Vagina (tissue), 2 donors: ENCODE results near the gene LMOD3. TPM values are rescaled to one million over a fixed set of nuclear protein-coding genes. Genes with fewer than 3 reads are reported as not detected.

Source experiments
- DNase-seq, 2 donors: peaks; one replicate each; pipeline ENCODE4 v3.0.0-alpha.2; 2017; ENCODE audit errors: extremely low spot score in 2 of 2
- H3K27ac ChIP-seq: fragments of 200-600 bp; sonication (generic); one replicate; pipeline ENCODE4 v1.5.1; 2019
- H3K27me3 ChIP-seq: fragments of 200-600 bp; sonication (generic); one replicate; pipeline ENCODE4 v1.5.1; 2019
- H3K36me3 ChIP-seq, 2 donors: fragments of 200-600 bp; sonication (generic); one replicate each; pipeline ENCODE4 v1.5.1; 2017 to 2019
- H3K4me1 ChIP-seq: fragments of 200-600 bp; sonication (generic); one replicate; pipeline ENCODE4 v1.5.1; 2019
- H3K4me3 ChIP-seq, 2 donors: fragments of 200-600 bp; sonication (generic); 1 replicate in 1 of 2; 2 replicates in 1 of 2; pipeline ENCODE4 v1.5.1; 2016 to 2019
- H3K9me3 ChIP-seq: fragments of 200-600 bp; sonication (generic); one replicate; pipeline ENCODE4 v1.5.1; 2019
- CTCF ChIP-seq, 3 experiments: fragments of 450-650 bp in 2 of 3; fragments of 200-600 bp in 1 of 3; sonication (generic) in 1 of 3; IDR thresholded peaks; one replicate each; pipeline ENCODE4 v1.5.1; 2017 to 2019; ENCODE audit warnings: antibody characterized with exemption in 3 of 3, mild to moderate bottlenecking in 2 of 3, moderate library complexity in 2 of 3
- POLR2A ChIP-seq, 2 donors: fragments of 450-650 bp; IDR thresholded peaks; one replicate each; pipeline ENCODE4 v1.6.1; 2017; ENCODE audit warnings: antibody characterized with exemption in 2 of 2, mild to moderate bottlenecking in 2 of 2, moderate library complexity in 2 of 2
- POLR2AphosphoS5 ChIP-seq, 2 donors: sonication (generic); formaldehyde crosslinking; IDR thresholded peaks; one replicate each; pipeline ENCODE4 v1.9.0; 2017; ENCODE audit warnings: antibody characterized with exemption in 2 of 2, mild to moderate bottlenecking in 2 of 2, low read depth in 1 of 2; ENCODE audit not compliant: insufficient read depth in 1 of 2
- intact Hi-C: fragments of 100-400 bp; cut with DNase I; formaldehyde crosslinking; loops from one replicate; pipeline ENCODE4 v1.15.1; 2023
- total RNA-seq: library from RNA; depleted of rRNA; stranded (reverse); fragments of >200 nt; gene quantifications from one replicate; pipeline ENCODE4 v1.2.3, GENCODE V29; 2016

The LMOD3 gene
- total RNA-seq, 1 donor from 2014 or later: not detected

- H3K4me3 ChIP-seq: no peak overlapping the region
- H3K9me3 ChIP-seq: no peaks in the 10 kb centered on the region
- H3K36me3 ChIP-seq: peaks cover 0 to 27% of the 10 kb centered on the region in 2 donors
- no peak for DNase-seq
- H3K27me3 ChIP-seq: no peaks in the 10 kb centered on the region
- peaks cover 24% of the 10 kb centered on the region for H3K4me1 ChIP-seq
- TF ChIP-seq POLR2AphosphoS5 (IDR thresholded peaks at IDR 0.05; ENCODE audit: insufficient read depth in 1 of 2, low read depth in 1 of 2) (no peak), POLR2A (IDR thresholded peaks at IDR 0.05) (no peak), CTCF (IDR thresholded peaks at IDR 0.05) (no peak)
- intact Hi-C loops: no loop called here
- H3K27ac ChIP-seq: no peak overlapping the region
Observed at GRCh38 chr3:69105320-69105719, 17.1 kb downstream of the LMOD3 start.

GRCh38 chr3:69104586-69104985 lies 17.8 kb downstream of the LMOD3 start:
- peaks cover 24% of the 10 kb centered on the region for H3K4me1 ChIP-seq
- H3K4me3 ChIP-seq: no peak overlapping the region
- DNase-seq: no peak
- TF ChIP-seq POLR2AphosphoS5 (IDR thresholded peaks at IDR 0.05; ENCODE audit: insufficient read depth in 1 of 2, low read depth in 1 of 2): no peak
- TF ChIP-seq POLR2A (IDR thresholded peaks at IDR 0.05): no peak
- no peak for TF ChIP-seq CTCF (IDR thresholded peaks at IDR 0.05)
- intact Hi-C loops: no loop called here
- H3K9me3 ChIP-seq: no peaks in the 10 kb centered on the region
- H3K27me3 ChIP-seq: no peaks in the 10 kb centered on the region
- no peak overlapping the region for H3K27ac ChIP-seq
- peaks cover 0 to 27% of the 10 kb centered on the region in 2 donors for H3K36me3 ChIP-seq

- H3K27me3 ChIP-seq: no peaks in the 10 kb centered on the region
- TF ChIP-seq POLR2AphosphoS5 (IDR thresholded peaks at IDR 0.05; ENCODE audit: insufficient read depth in 1 of 2, low read depth in 1 of 2): no peak
- TF ChIP-seq POLR2A (IDR thresholded peaks at IDR 0.05): no peak
- no peak for TF ChIP-seq CTCF (IDR thresholded peaks at IDR 0.05)
- H3K9me3 ChIP-seq: no peaks in the 10 kb centered on the region
- no peak overlapping the region for H3K27ac ChIP-seq
- H3K36me3 ChIP-seq: peaks cover 0 to 27% of the 10 kb centered on the region in 2 donors
- peaks cover 29% of the 10 kb centered on the region for H3K4me1 ChIP-seq
- H3K4me3 ChIP-seq: no peak overlapping the region
- intact Hi-C loops: no loop called here
- DNase-seq: no peak
Observed at GRCh38 chr3:69103123-69103522, 19.3 kb downstream of the LMOD3 start.

GRCh38 chr3:69102384-69102783 lies 20.0 kb downstream of the LMOD3 start:
- intact Hi-C loops: no loop called here
- Histone ChIP-seq H3K9me3 (no peaks in the 10 kb centered on the region), H3K4me3 (no peak overlapping the region), H3K4me1 (peaks cover 34% of the 10 kb centered on the region), H3K27me3 (no peaks in the 10 kb centered on the region), H3K27ac (no peak overlapping the region), H3K36me3 (peaks cover 0 to 27% of the 10 kb centered on the region in 2 donors)
- no peak for DNase-seq
- no peak for TF ChIP-seq POLR2AphosphoS5 (IDR thresholded peaks at IDR 0.05; ENCODE audit: insufficient read depth in 1 of 2, low read depth in 1 of 2)
- no peak for TF ChIP-seq CTCF (IDR thresholded peaks at IDR 0.05)
- TF ChIP-seq POLR2A (IDR thresholded peaks at IDR 0.05): no peak

- H3K4me1 ChIP-seq: peaks cover 38% of the 10 kb centered on the region
- no peak overlapping the region for H3K4me3 ChIP-seq
- intact Hi-C loops: no loop called here
- no peaks in the 10 kb centered on the region for H3K9me3 ChIP-seq
- DNase-seq: no peak
- H3K27ac ChIP-seq: no peak overlapping the region
- no peaks in the 10 kb centered on the region for H3K27me3 ChIP-seq
- peaks cover 0 to 27% of the 10 kb centered on the region in 2 donors for H3K36me3 ChIP-seq
- TF ChIP-seq POLR2A (IDR thresholded peaks at IDR 0.05) (no peak), CTCF (IDR thresholded peaks at IDR 0.05) (no peak), POLR2AphosphoS5 (IDR thresholded peaks at IDR 0.05; ENCODE audit: insufficient read depth in 1 of 2, low read depth in 1 of 2) (no peak)
Observed at GRCh38 chr3:69099576-69099975, 22.8 kb downstream of the LMOD3 start.
